HG02798 (cell line): ENCODE measurements around the gene GLIS1.

Source experiments
- ATAC-seq: cut with Tn5 transposase; IDR thresholded peaks from one replicate; pipeline ENCODE4 v1.9.1; 2021; ENCODE audit warnings: mild to moderate bottlenecking; ENCODE audit not compliant: unreplicated experiment, poor library complexity

GLIS1 gene

GRCh38 chr1:53641481-53642214 is 97.3 kb downstream of the GLIS1 start:
- no peak for ATAC-seq

GRCh38 chr1:53640701-53641075 is 98.3 kb downstream of the GLIS1 start:
- ATAC-seq, result no peak

GRCh38 chr1:53639996-53640700 is 98.8 kb downstream of the GLIS1 start:
- ATAC-seq, result no peak

GRCh38 chr1:53639251-53639763 is 99.7 kb downstream of the GLIS1 start:
- no peak for ATAC-seq

- ATAC-seq, result no peak
These were observed 100.5 kb downstream of the GLIS1 start for GRCh38 chr1:53638360-53639035.

GRCh38 chr1:53637511-53638359 is 101.2 kb downstream of the GLIS1 start:
- ATAC-seq, result no peak

GRCh38 chr1:53636621-53637171 is 102.3 kb downstream of the GLIS1 start:
- ATAC-seq, result no peak

- no peak for ATAC-seq
These were observed 104.4 kb downstream of the GLIS1 start for GRCh38 chr1:53634571-53634979.

GRCh38 chr1:53633073-53633704 is 105.8 kb downstream of the GLIS1 start:
- ATAC-seq, result no peak

GRCh38 chr1:53631622-53632310 is 107.2 kb downstream of the GLIS1 start:
- no peak for ATAC-seq

GRCh38 chr1:53629101-53629691 is 109.8 kb downstream of the GLIS1 start:
- no peak for ATAC-seq

GRCh38 chr1:53628286-53628955 is 110.5 kb downstream of the GLIS1 start:
- no peak for ATAC-seq

GRCh38 chr1:53627666-53628065 is 111.3 kb downstream of the GLIS1 start:
- no peak for ATAC-seq

- ATAC-seq, result no peak
These were observed 111.9 kb downstream of the GLIS1 start for GRCh38 chr1:53627031-53627430.

- no peak for ATAC-seq
These were observed 112.3 kb downstream of the GLIS1 start for GRCh38 chr1:53626616-53627015.

- ATAC-seq, result no peak
These were observed 113.0 kb downstream of the GLIS1 start for GRCh38 chr1:53625766-53626520.

GRCh38 chr1:53625049-53625448 is 113.9 kb downstream of the GLIS1 start:
- ATAC-seq, result no peak
